Memory B cell (primary cell): ENCODE data around the gene BRI3.

Experiments used
- ATAC-seq: fragments of 150-1000 bp; cut with Tn5 transposase; 2 replicates; pipeline ENCODE4 v1.10.0; 2021; ENCODE audit warnings: low read depth, mild to moderate bottlenecking, moderate library complexity
- DNase-seq, 2 donors: peaks; one replicate each; pipeline ENCODE4 v3.0.0; 2022; ENCODE audit warnings: low spot score in 2 of 2
- H3K27ac Mint-ChIP-seq: one replicate; pipeline ENCODE4 v1.8.0; 2022; ENCODE audit warnings: mild to moderate bottlenecking, moderate library complexity, mixed read lengths
- H3K27me3 Mint-ChIP-seq: one replicate; pipeline ENCODE4 v1.8.0; 2022; ENCODE audit warnings: mixed read lengths
- H3K36me3 Mint-ChIP-seq: one replicate; pipeline ENCODE4 v1.8.0; 2022; ENCODE audit warnings: mild to moderate bottlenecking, mixed read lengths
- H3K4me1 Mint-ChIP-seq: one replicate; pipeline ENCODE4 v1.8.0; 2022; ENCODE audit warnings: mixed read lengths
- H3K4me3 Mint-ChIP-seq: one replicate; pipeline ENCODE4 v1.8.0; 2022; ENCODE audit warnings: mild to moderate bottlenecking, moderate library complexity, mixed read lengths
- H3K9me3 Mint-ChIP-seq: one replicate; pipeline ENCODE4 v1.8.0; 2022; ENCODE audit warnings: mixed read lengths

BRI3 gene

DNA sequence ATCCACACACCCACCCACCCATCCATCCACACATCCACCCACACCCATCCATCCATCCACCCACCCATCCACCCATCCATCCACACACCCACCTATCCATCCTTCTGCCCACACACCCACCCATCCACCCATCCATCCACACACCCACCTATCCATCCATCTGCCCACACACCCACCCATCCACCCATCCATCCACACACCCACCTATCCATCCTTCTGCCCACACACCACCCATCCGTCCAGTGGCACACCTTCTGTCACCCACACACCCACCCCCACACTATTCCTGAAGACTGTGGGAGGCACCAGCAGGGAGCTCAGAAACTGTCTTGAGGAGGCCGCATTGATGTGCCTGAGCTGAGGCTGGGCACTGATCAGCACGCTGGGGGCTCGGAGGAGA is 38.6 kb upstream of the BRI3 start:
- no peak overlapping the region for H3K4me3 Mint-ChIP-seq
- H3K9me3 Mint-ChIP-seq = no peaks in the 10 kb centered on the region
- no peak for DNase-seq
- no peak for ATAC-seq
- H3K36me3 Mint-ChIP-seq = peaks cover 33% of the 10 kb centered on the region
- H3K27ac Mint-ChIP-seq = no peak overlapping the region
- no peaks in the 10 kb centered on the region for H3K27me3 Mint-ChIP-seq
- peaks cover 1% of the 10 kb centered on the region for H3K4me1 Mint-ChIP-seq

GRCh38 chr7:98244871-98245270 is 36.6 kb upstream of the BRI3 start:
- peaks cover 6% of the 10 kb centered on the region for H3K4me1 Mint-ChIP-seq

GRCh38 chr7:98248156-98248555 is 33.3 kb upstream of the BRI3 start:
- H3K27me3 Mint-ChIP-seq = no peaks in the 10 kb centered on the region
- H3K4me1 Mint-ChIP-seq = peaks cover 25% of the 10 kb centered on the region
- ATAC-seq (no peak), DNase-seq (no peak)
- no peak overlapping the region for H3K4me3 Mint-ChIP-seq
- no peak overlapping the region for H3K27ac Mint-ChIP-seq
- peaks cover 12% of the 10 kb centered on the region for H3K36me3 Mint-ChIP-seq
- H3K9me3 Mint-ChIP-seq = no peaks in the 10 kb centered on the region

More at GRCh38 chr7:98244871-98245270, 36.6 kb upstream of the BRI3 start:
- DNase-seq (no peak), ATAC-seq (no peak)
- H3K27me3 Mint-ChIP-seq = no peaks in the 10 kb centered on the region
- H3K36me3 Mint-ChIP-seq = peaks cover 24% of the 10 kb centered on the region
- H3K27ac Mint-ChIP-seq = no peak overlapping the region
- no peaks in the 10 kb centered on the region for H3K9me3 Mint-ChIP-seq
- H3K4me3 Mint-ChIP-seq = no peak overlapping the region

GRCh38 chr7:98249106-98249505 is 32.4 kb upstream of the BRI3 start:
- peaks cover 12% of the 10 kb centered on the region for H3K36me3 Mint-ChIP-seq
- DNase-seq (no peak), ATAC-seq (no peak)
- H3K27me3 Mint-ChIP-seq = no peaks in the 10 kb centered on the region
- H3K9me3 Mint-ChIP-seq = no peaks in the 10 kb centered on the region
- H3K4me3 Mint-ChIP-seq = no peak overlapping the region
- H3K4me1 Mint-ChIP-seq = peaks cover 27% of the 10 kb centered on the region
- H3K27ac Mint-ChIP-seq = no peak overlapping the region

GRCh38 chr7:98250789-98251188 is 30.7 kb upstream of the BRI3 start:
- Mint-ChIP-seq H3K36me3 (peaks cover 15% of the 10 kb centered on the region), H3K4me1 (peaks cover 27% of the 10 kb centered on the region), H3K9me3 (no peaks in the 10 kb centered on the region), H3K4me3 (peak overlapping the region; percentile 99), H3K27ac (peak overlapping the region; percentile 94), H3K27me3 (no peaks in the 10 kb centered on the region)
- no peak for ATAC-seq
- DNase-seq = peak in 1 of 2 donors; percentile 18

DNA sequence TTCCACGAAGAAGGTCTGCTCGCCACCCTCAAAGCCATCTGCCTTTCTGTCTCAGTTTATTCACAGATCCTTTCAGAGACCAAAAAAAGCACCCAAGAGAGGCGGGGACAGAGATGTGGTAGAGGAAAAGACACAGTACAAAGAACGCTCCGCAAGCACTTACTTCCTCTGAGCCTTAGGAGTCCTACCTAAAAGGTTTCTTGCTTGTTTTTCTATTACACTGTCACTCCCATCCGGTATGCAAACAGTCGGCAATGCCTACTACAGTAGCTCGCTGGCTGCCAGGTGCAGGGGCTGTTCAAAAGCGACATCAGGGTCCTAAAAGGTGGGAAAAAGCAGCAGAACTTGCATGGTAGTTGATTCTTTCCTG is 30.3 kb upstream of the BRI3 start:
- H3K4me1 Mint-ChIP-seq = peaks cover 27% of the 10 kb centered on the region
- no peaks in the 10 kb centered on the region for H3K27me3 Mint-ChIP-seq
- peak overlapping the region; percentile 99 for H3K4me3 Mint-ChIP-seq
- peaks cover 14% of the 10 kb centered on the region for H3K36me3 Mint-ChIP-seq
- ATAC-seq = peak; percentile 60
- DNase-seq = peak; percentile 19 to 48
- no peaks in the 10 kb centered on the region for H3K9me3 Mint-ChIP-seq
- peak overlapping the region; percentile 94 for H3K27ac Mint-ChIP-seq

- H3K9me3 Mint-ChIP-seq = no peaks in the 10 kb centered on the region
- H3K27me3 Mint-ChIP-seq = no peaks in the 10 kb centered on the region
- peaks cover 15% of the 10 kb centered on the region for H3K36me3 Mint-ChIP-seq
- peak; percentile 73 to 87 for DNase-seq
- ATAC-seq = peak; percentile 83
- peaks cover 27% of the 10 kb centered on the region for H3K4me1 Mint-ChIP-seq
- peak within 1 kb of the TSS; percentile 94 for H3K27ac Mint-ChIP-seq
- H3K4me3 Mint-ChIP-seq = peak within 1 kb of the TSS; percentile 99
Observed at GRCh38 chr7:98251601-98252424, 29.7 kb upstream of the BRI3 start, which contains the start of gene TECPR1. TSS of gene TECPR1 (minus strand) at chr7:98252232. CDS start at chr7:98246146, 6,086 bp downstream.

DNA sequence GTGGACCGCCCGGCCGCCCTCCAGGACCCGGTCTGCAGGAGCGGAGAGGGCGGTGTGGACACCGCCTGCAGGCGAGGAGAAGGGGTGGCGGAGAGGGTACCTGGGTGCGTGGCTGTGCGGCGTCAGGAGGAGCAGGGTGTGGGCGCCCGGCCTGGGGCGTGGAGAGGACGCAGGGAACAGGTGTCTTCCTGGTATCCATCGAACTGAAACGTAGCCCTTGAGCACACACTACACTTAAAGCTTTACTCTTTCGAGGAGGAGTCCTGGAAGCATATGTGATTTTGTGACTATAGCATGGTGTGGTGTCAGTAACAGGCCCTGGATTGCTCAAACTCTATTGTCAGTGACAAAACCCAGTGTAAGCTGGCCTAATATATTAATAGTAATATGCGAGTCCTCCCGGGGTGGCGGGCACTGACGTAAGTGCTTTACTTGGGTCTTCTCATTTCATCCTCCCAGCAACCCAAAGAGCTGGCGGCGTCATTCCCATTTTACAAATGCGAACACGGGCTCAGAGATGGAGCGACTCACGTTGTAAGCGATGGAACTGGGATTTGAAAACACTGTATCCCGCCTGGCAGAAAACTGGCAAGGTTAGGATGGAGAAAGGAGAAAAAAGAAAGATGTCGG is 28.9 kb upstream of the BRI3 start:
- no peaks in the 10 kb centered on the region for H3K9me3 Mint-ChIP-seq
- peak overlapping the region; percentile 94 for H3K27ac Mint-ChIP-seq
- no peaks in the 10 kb centered on the region for H3K27me3 Mint-ChIP-seq
- no peak for DNase-seq
- H3K36me3 Mint-ChIP-seq = peaks cover 19% of the 10 kb centered on the region
- peak overlapping the region; percentile 99 for H3K4me3 Mint-ChIP-seq
- peaks cover 28% of the 10 kb centered on the region for H3K4me1 Mint-ChIP-seq
- peak; percentile 20 for ATAC-seq

- Mint-ChIP-seq H3K9me3 (no peaks in the 10 kb centered on the region), H3K27ac (no peak overlapping the region), H3K4me3 (no peak overlapping the region), H3K27me3 (no peaks in the 10 kb centered on the region), H3K36me3 (peaks cover 28% of the 10 kb centered on the region), H3K4me1 (peaks cover 24% of the 10 kb centered on the region)
- ATAC-seq = no peak
- no peak for DNase-seq
Observed at GRCh38 chr7:98254516-98254915, 27.0 kb upstream of the BRI3 start.

GRCh38 chr7:98254951-98255610 is 26.4 kb upstream of the BRI3 start:
- no peak overlapping the region for H3K27ac Mint-ChIP-seq
- no peak overlapping the region for H3K4me3 Mint-ChIP-seq
- no peak for DNase-seq
- H3K36me3 Mint-ChIP-seq = peaks cover 27% of the 10 kb centered on the region
- no peaks in the 10 kb centered on the region for H3K9me3 Mint-ChIP-seq
- ATAC-seq = no peak
- no peaks in the 10 kb centered on the region for H3K27me3 Mint-ChIP-seq
- H3K4me1 Mint-ChIP-seq = peaks cover 21% of the 10 kb centered on the region

- Mint-ChIP-seq H3K4me1 (peaks cover 10% of the 10 kb centered on the region), H3K36me3 (peaks cover 30% of the 10 kb centered on the region), H3K9me3 (no peaks in the 10 kb centered on the region), H3K27me3 (no peaks in the 10 kb centered on the region), H3K27ac (no peak overlapping the region), H3K4me3 (no peak overlapping the region)
- ATAC-seq (no peak), DNase-seq (no peak)
Observed at GRCh38 chr7:98256431-98256830, 25.1 kb upstream of the BRI3 start.

- peaks cover 34% of the 10 kb centered on the region for H3K36me3 Mint-ChIP-seq
- DNase-seq (no peak), ATAC-seq (no peak)
- peaks cover 6% of the 10 kb centered on the region for H3K4me1 Mint-ChIP-seq
- no peaks in the 10 kb centered on the region for H3K27me3 Mint-ChIP-seq
- H3K27ac Mint-ChIP-seq = no peak overlapping the region
- H3K4me3 Mint-ChIP-seq = no peak overlapping the region
- no peaks in the 10 kb centered on the region for H3K9me3 Mint-ChIP-seq
Observed at GRCh38 chr7:98257701-98258100, 23.8 kb upstream of the BRI3 start.

GRCh38 chr7:98265841-98266271 is 15.6 kb upstream of the BRI3 start:
- DNase-seq (no peak), ATAC-seq (no peak)
- Mint-ChIP-seq H3K27ac (no peak overlapping the region), H3K27me3 (no peaks in the 10 kb centered on the region), H3K4me3 (no peak overlapping the region), H3K36me3 (peaks cover 12% of the 10 kb centered on the region), H3K4me1 (no peaks in the 10 kb centered on the region), H3K9me3 (no peaks in the 10 kb centered on the region)

DNA sequence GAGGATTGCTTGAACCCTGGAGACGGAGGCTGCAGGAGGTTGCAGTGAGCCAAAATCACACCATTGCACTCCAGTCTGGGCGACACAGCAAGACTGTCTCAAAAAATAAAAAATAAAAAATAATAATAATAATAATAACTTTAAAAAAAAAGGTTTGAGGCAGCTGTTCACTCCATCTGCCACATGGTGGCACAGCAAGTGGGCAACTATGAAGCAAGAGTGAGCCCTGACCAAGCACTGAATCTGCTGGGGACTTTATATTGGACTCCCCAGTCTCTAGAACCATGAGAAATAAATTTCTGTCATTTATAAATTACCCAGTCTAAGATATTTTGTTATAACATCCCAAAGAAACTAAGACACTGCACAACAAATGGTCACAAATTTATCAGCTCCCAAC is 14.6 kb upstream of the BRI3 start:
- Mint-ChIP-seq H3K9me3 (no peaks in the 10 kb centered on the region), H3K27me3 (no peaks in the 10 kb centered on the region), H3K36me3 (peaks cover 8% of the 10 kb centered on the region), H3K4me3 (no peak overlapping the region), H3K27ac (no peak overlapping the region), H3K4me1 (no peaks in the 10 kb centered on the region)
- ATAC-seq (no peak), DNase-seq (no peak)
